Measurements from ENCODE around the gene TMEM30B.

TMEM30B gene

GRCh38 chr14:61260939-61261776, 20.0 kb downstream of the TMEM30B start:
- no peak for DNase-seq (ENCODE audit: low read depth in 1 of 2, low spot score in 1 of 2)
- TF ChIP-seq REST (IDR thresholded peaks at IDR 0.05; ENCODE audit: insufficient replicate concordance, low read depth) (no peak), POLR2AphosphoS5 (IDR thresholded peaks at IDR 0.05; ENCODE audit: low read depth) (no peak), GABPA (IDR thresholded peaks at IDR 0.05; ENCODE audit: low read depth) (no peak), SPI1 (IDR thresholded peaks at IDR 0.05; ENCODE audit: borderline replicate concordance, low read depth) (no peak), CTCF (IDR thresholded peaks at IDR 0.05; ENCODE audit: insufficient read depth, low read length) (no peak)
- Histone ChIP-seq H3K27ac (replicated peaks) (no peak overlapping the region), H3K4me3 (replicated peaks; ENCODE audit: insufficient read depth, low read length) (no peak overlapping the region), H3K27me3 (ENCODE audit: insufficient read depth, poor library complexity, severe bottlenecking) (peaks cover 15% of the 10 kb centered on the region)

- Histone ChIP-seq H3K27ac (replicated peaks) (no peak overlapping the region), H3K4me3 (replicated peaks; ENCODE audit: insufficient read depth, low read length) (no peak overlapping the region), H3K27me3 (ENCODE audit: insufficient read depth, poor library complexity, severe bottlenecking) (peaks cover 7% of the 10 kb centered on the region)
- DNase-seq (ENCODE audit: low read depth in 1 of 2, low spot score in 1 of 2) = no peak
- TF ChIP-seq REST (IDR thresholded peaks at IDR 0.05; ENCODE audit: insufficient replicate concordance, low read depth) = no peak
- TF ChIP-seq SPI1 (IDR thresholded peaks at IDR 0.05; ENCODE audit: borderline replicate concordance, low read depth) = no peak
- TF ChIP-seq POLR2AphosphoS5 (IDR thresholded peaks at IDR 0.05; ENCODE audit: low read depth) = no peak
- no peak for TF ChIP-seq CTCF (IDR thresholded peaks at IDR 0.05; ENCODE audit: insufficient read depth, low read length)
- no peak for TF ChIP-seq GABPA (IDR thresholded peaks at IDR 0.05; ENCODE audit: low read depth)
These were observed 22.2 kb downstream of the TMEM30B start for GRCh38 chr14:61258985-61259384.

- no peak for TF ChIP-seq CTCF (IDR thresholded peaks at IDR 0.05; ENCODE audit: insufficient read depth, low read length)
- no peak for TF ChIP-seq GABPA (IDR thresholded peaks at IDR 0.05; ENCODE audit: low read depth)
- no peak for TF ChIP-seq POLR2AphosphoS5 (IDR thresholded peaks at IDR 0.05; ENCODE audit: low read depth)
- TF ChIP-seq SPI1 (IDR thresholded peaks at IDR 0.05; ENCODE audit: borderline replicate concordance, low read depth) = no peak
- TF ChIP-seq REST (IDR thresholded peaks at IDR 0.05; ENCODE audit: insufficient replicate concordance, low read depth) = no peak
- Histone ChIP-seq H3K27me3 (ENCODE audit: insufficient read depth, poor library complexity, severe bottlenecking) (peaks cover 7% of the 10 kb centered on the region), H3K27ac (replicated peaks) (no peak overlapping the region), H3K4me3 (replicated peaks; ENCODE audit: insufficient read depth, low read length) (no peak overlapping the region)
- DNase-seq (ENCODE audit: low read depth in 1 of 2, low spot score in 1 of 2) = no peak
These were observed 23.6 kb downstream of the TMEM30B start for GRCh38 chr14:61257469-61258057.
